Activated T-cell treated with anti-CD3 and anti-CD28 coated beads for 1 hour (primary cell): Measurements from ENCODE around the gene PDE2A.
"Not testable (repeated sequence)": the region's sequence is repeated elsewhere in the genome, so short reads cannot be mapped to it uniquely, and the experiment has no call there.

ENCODE experiments used
- DNase-seq: peaks from one replicate; pipeline ENCODE4 v3.0.0-alpha.2; 2020; ENCODE audit warnings: low read depth

Gene PDE2A

GRCh38 chr11:72575533-72576242, 98.5 kb downstream of the PDE2A start:
- DNase-seq: no peak

GRCh38 chr11:72574548-72575460, 99.4 kb downstream of the PDE2A start:
- no peak for DNase-seq

GRCh38 chr11:72573855-72574445, 100.3 kb downstream of the PDE2A start:
- no peak for DNase-seq

- DNase-seq: no peak
These were observed 101.0 kb downstream of the PDE2A start for GRCh38 chr11:72573072-72573854.

- not testable (repeated sequence) for DNase-seq
These were observed 101.7 kb downstream of the PDE2A start for GRCh38 chr11:72572540-72572939.

- no peak for DNase-seq
These were observed 103.1 kb downstream of the PDE2A start for GRCh38 chr11:72570893-72571661.

- DNase-seq: no peak
These were observed 104.0 kb downstream of the PDE2A start for GRCh38 chr11:72569966-72570892.

GRCh38 chr11:72568861-72569260, 105.4 kb downstream of the PDE2A start:
- DNase-seq: no peak

- no peak for DNase-seq
These were observed 111.8 kb downstream of the PDE2A start for GRCh38 chr11:72562431-72562830.

- no peak for DNase-seq
These were observed 112.4 kb downstream of the PDE2A start for GRCh38 chr11:72561856-72562255.

GRCh38 chr11:72560864-72561263, 113.4 kb downstream of the PDE2A start:
- DNase-seq: not testable (repeated sequence)

- no peak for DNase-seq
These were observed 117.8 kb downstream of the PDE2A start for GRCh38 chr11:72556433-72556832.

- not testable (repeated sequence) for DNase-seq
These were observed 119.2 kb downstream of the PDE2A start for GRCh38 chr11:72555014-72555522.

GRCh38 chr11:72553706-72554105, 120.5 kb downstream of the PDE2A start:
- DNase-seq: no peak

- no peak for DNase-seq
These were observed 121.8 kb downstream of the PDE2A start for GRCh38 chr11:72552399-72552910.

GRCh38 chr11:72551571-72551970, 122.7 kb downstream of the PDE2A start:
- no peak for DNase-seq

- no peak for DNase-seq
These were observed 125.8 kb downstream of the PDE2A start for GRCh38 chr11:72548463-72548862.

GRCh38 chr11:72546866-72547265, 127.4 kb downstream of the PDE2A start:
- no peak for DNase-seq

GRCh38 chr11:72544589-72544988, 129.6 kb downstream of the PDE2A start:
- no peak for DNase-seq
